C1 segment of cervical spinal cord (tissue), 14 donors: Measurements from ENCODE around the gene NTRK1.

Source experiments
- DNase-seq, 14 donors: peaks; one replicate each; lab custom pipeline; 2025; lab: John Stamatoyannopoulos, UW

Gene NTRK1

DNA sequence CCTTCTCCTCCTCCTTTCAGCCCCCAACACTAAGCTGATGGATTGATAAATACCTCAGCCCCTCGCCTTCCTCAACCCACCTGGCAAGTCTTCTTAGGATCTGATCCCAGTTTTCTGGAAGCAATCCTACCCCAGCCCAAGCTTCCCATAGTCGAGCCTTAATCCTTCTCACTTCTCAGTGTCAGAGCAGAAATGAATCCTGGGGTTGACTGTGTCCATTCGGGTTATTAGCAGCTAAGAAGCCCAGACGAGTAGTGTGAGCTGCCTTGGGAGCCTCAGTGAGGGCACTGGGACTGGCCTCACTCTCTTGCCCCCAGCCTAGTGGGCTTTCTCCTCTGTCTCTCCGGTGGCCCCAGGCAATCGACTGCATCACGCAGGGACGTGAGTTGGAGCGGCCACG lies 20.4 kb downstream of the NTRK1 start:
- DNase-seq, result no peak

DNA sequence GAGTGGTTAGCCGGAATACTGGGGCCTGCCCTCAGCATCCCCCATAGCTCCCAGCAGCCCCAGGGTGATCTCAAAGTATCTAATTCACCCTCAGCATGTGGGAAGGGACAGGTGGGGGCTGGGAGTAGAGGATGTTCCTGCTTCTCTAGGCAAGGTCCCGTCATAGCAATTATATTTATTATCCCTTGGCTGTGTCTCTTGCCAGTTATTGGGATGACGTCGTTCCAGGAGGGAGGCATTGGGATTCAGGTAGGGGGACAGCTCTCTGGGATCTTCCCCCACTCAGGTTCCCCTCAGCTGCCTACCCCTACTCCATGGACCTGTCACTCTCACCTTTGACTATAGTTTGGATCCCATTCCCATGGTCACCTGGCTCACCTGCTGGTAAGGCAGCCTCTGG lies 21.0 kb downstream of the NTRK1 start:
- DNase-seq, result no peak

GRCh38 chr1:156882543-156882942 lies 21.9 kb downstream of the NTRK1 start:
- no peak for DNase-seq

- no peak for DNase-seq
Observed at GRCh38 chr1:156883919-156884318, 23.3 kb downstream of the NTRK1 start.

GRCh38 chr1:156884560-156885184 lies 24.0 kb downstream of the NTRK1 start:
- no peak for DNase-seq

DNA sequence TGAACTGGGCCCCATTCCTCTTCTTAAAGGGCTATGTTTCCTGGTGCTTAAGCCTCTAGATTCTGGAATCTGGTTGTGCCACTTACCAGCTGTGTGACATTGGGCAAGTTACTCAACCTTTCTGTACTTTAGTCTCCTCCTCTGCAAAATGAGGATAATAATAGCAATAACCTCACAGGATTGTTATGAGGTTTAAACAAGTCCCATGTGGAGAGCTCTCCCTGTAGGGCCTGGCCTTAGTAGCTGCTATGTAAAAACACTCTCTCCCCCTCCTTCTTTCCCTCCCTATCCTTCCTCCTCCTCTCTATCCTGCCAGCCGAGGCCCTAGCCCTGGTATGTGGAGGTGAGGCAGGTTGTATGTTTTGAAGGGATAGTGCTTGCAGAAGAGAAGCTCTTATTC lies 24.6 kb downstream of the NTRK1 start:
- DNase-seq, result no peak

GRCh38 chr1:156885880-156886355 lies 25.3 kb downstream of the NTRK1 start:
- DNase-seq, result no peak

GRCh38 chr1:156886583-156887281 lies 26.1 kb downstream of the NTRK1 start:
- DNase-seq, result no peak

DNA sequence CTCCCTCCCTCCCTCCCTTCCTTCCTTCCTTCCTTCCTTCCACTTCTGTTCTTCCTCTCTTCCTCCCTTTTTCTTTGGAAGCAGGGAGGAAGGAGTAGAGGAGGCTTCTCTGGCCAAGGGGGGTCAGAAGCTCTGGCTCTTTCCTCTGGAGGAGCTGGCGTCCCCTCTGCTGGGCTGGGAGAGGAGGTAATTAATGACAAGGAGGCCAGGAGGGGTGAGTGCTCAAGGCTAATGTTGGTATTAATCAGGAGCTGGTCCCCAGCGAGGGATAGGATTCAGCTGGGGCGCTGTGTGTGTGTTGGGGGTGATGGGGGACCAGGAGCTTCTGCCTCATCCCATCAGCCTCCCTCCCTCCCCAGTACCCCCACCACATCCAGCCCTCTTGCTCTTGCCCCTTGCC lies 26.7 kb downstream of the NTRK1 start:
- no peak for DNase-seq

- no peak for DNase-seq
Observed at GRCh38 chr1:156887734-156888133, 27.1 kb downstream of the NTRK1 start.

- DNase-seq, result peak in 12 of 14 donors; percentile 15 to 71 (median 36)
Observed at GRCh38 chr1:156889802-156890580, 29.3 kb downstream of the NTRK1 start.

GRCh38 chr1:156892190-156893047 lies 31.8 kb downstream of the NTRK1 start:
- peak in 12 of 14 donors; percentile 11 to 73 (median 38) for DNase-seq

- no peak for DNase-seq
Observed at GRCh38 chr1:156893048-156893953, 32.6 kb downstream of the NTRK1 start, which contains the start of gene PEAR1. Gene PEAR1, plus strand, starts transcription at chr1:156893718. Its CDS starts 10,209 bp downstream, at chr1:156903927.

DNA sequence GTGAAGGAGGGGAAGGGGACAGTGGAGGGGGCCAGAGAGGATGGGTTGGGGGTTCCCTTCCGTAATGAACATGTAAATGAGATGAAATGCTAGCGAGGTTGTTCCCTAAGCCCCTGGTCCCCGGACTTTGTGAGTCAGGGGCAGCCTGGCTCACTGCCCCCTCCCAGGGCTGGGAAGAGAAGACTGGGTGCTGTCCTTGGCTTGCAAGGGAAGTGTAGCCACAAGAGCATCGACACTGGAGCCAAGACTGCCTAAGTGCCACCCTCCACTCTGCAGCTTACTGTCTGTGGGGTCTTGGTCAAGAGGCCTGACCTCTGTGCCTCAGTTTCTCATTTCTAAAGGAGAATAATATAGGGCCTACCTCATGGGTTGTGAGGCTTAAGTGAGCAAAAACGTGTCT lies 33.3 kb downstream of the NTRK1 start:
- DNase-seq, result no peak

DNA sequence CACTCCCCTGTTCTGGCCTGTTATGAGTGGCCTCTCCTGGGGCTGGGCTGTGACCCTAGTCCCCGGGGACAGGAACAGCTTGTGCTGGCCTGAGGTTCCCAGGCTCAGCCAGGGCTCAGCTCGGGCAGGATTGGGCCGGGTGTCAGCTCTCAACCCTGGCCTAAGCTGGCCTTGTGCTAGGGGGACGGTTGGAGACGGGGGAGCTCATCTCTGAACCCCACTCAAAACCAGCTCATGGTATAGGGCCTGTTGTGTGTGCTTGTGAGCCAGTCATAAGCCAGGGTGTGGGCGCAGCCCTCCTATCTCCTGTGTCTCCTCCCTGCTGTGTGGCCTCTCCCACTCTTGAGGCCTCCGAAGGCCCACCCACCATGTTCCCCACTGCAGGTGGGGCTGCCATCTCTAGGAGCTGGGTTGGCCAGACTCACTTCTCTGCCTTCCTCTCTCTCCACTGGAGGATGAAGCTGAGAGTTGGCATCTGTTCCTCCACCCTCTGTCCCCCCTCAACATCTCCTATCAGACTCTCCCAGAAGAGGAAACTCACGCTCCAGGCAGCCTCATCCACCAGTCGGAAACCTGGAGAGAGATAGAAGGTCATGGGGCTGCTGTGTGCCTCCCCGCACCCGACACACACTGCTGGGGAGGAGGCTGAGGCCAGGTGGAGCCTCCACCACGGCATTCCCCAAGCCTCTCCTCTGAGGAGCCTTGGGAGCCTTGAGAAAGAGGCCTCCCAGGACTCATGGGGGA lies 34.2 kb downstream of the NTRK1 start:
- no peak for DNase-seq

DNA sequence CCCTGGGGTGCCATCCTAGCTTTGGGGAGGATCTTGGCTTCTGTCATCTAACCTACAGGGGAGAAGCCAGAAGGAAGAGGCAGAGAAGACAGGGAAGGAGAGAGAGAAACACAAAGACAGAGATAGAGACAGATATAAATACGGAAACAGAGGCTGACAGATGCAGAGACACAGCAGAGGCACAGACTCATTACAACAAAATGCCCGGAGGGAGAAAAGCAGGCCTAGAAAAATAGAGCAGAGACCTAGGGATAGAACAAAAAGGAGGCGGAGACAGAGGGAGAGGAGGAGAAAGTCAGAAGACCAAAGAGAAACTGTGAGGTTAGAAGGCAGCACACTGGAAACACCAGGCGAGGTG lies 34.8 kb downstream of the NTRK1 start:
- no peak for DNase-seq

DNA sequence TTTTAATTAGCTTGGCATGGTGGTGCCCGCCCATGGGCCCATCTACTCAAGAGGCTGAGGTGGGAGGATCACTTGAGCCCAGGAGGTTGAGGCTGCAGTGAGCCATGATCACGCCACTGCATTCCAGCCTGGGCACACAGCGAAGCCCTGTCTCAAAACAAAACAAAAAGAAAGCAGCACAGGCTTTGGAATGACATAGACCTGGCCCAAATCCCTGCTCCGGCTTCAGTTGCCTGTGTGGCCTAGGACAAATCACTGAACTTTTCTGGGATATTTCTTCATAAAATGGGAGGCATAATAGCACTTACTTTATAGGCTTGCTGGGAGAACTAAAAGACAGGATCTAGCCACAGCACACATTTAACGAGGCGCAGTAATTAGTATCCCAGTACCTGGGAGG lies 35.3 kb downstream of the NTRK1 start:
- DNase-seq, result no peak

- no peak for DNase-seq
Observed at GRCh38 chr1:156896490-156897033, 35.9 kb downstream of the NTRK1 start.

- DNase-seq, result no peak
Observed at GRCh38 chr1:156897078-156897825, 36.6 kb downstream of the NTRK1 start.
